H9 (cell line): ENCODE data around the gene SEMA4D. TPM values are rescaled to one million over a fixed set of nuclear protein-coding genes. Genes with fewer than 3 reads are reported as not detected.

Source experiments
- DNase-seq: peaks from one replicate; pipeline ENCODE4 v3.0.0-alpha.2; 2017
- H2AFZ ChIP-seq: one replicate; pipeline ENCODE4 v1.6.1; 2013; ENCODE audit warnings: mild to moderate bottlenecking, low read length, control low read depth, moderate library complexity
- H2AK5ac ChIP-seq: 2 replicates; pipeline ENCODE4 v1.6.1; 2013; ENCODE audit warnings: low read length, control low read depth, mixed read lengths; ENCODE audit not compliant: insufficient read length
- H2BK120ac ChIP-seq: one replicate; pipeline ENCODE4 v1.6.1; 2013; ENCODE audit warnings: low read depth, mild to moderate bottlenecking, low read length, control low read depth, inconsistent platforms; ENCODE audit not compliant: poor library complexity, severe bottlenecking
- H2BK12ac ChIP-seq: 2 replicates; pipeline ENCODE4 v1.6.1; 2013; ENCODE audit warnings: low read length, control low read depth, mixed read lengths, low read depth; ENCODE audit not compliant: insufficient read length
- H2BK15ac ChIP-seq: 2 replicates; pipeline ENCODE4 v1.6.1; 2013; ENCODE audit warnings: low read depth, low read length, control low read depth
- H2BK20ac ChIP-seq: one replicate; pipeline ENCODE4 v1.6.1; 2013; ENCODE audit warnings: low read depth, mild to moderate bottlenecking, low read length, control low read depth, inconsistent platforms; ENCODE audit not compliant: poor library complexity, severe bottlenecking
- H2BK5ac ChIP-seq: 2 replicates; pipeline ENCODE4 v1.6.1; 2013; ENCODE audit warnings: low read length, control low read depth, mixed read lengths; ENCODE audit not compliant: insufficient read length
- H3K14ac ChIP-seq: 2 replicates; pipeline ENCODE4 v1.6.1; 2013; ENCODE audit warnings: low read length, control low read depth; ENCODE audit not compliant: insufficient read depth
- H3K18ac ChIP-seq: 2 replicates; pipeline ENCODE4 v1.6.1; 2013; ENCODE audit warnings: low read depth, mild to moderate bottlenecking, mixed read lengths, low read length, control low read depth; ENCODE audit not compliant: insufficient read length
- H3K23ac ChIP-seq: 2 replicates; pipeline ENCODE4 v1.6.1; 2013; ENCODE audit warnings: low read length, control low read depth, mixed read lengths, low read depth; ENCODE audit not compliant: insufficient read length
- H3K23me2 ChIP-seq: 2 replicates; pipeline ENCODE4 v1.6.1; 2013; ENCODE audit warnings: low read depth, mild to moderate bottlenecking, mixed read lengths, low read length, control low read depth; ENCODE audit not compliant: insufficient read length, poor library complexity, severe bottlenecking
- H3K27ac ChIP-seq: 2 replicates; pipeline ENCODE4 v1.5.1; 2013; ENCODE audit warnings: low read length, control low read depth, mixed read lengths, low read depth; ENCODE audit not compliant: insufficient read length
- H3K27me3 ChIP-seq: 2 replicates; pipeline ENCODE4 v1.6.1; 2013; ENCODE audit warnings: low read length, control low read depth, inconsistent platforms; ENCODE audit not compliant: insufficient read depth
- H3K4ac ChIP-seq: 2 replicates; pipeline ENCODE4 v1.6.1; 2013; ENCODE audit warnings: low read depth, mild to moderate bottlenecking, control low read depth, inconsistent platforms, low read length, moderate library complexity
- H3K4me1 ChIP-seq: 2 replicates; pipeline ENCODE4 v1.6.1; 2013; ENCODE audit warnings: low read length, control low read depth, inconsistent platforms; ENCODE audit not compliant: insufficient read depth
- H3K4me2 ChIP-seq: 2 replicates; pipeline ENCODE4 v1.6.1; 2013; ENCODE audit warnings: low read length, control low read depth, mixed read lengths; ENCODE audit not compliant: insufficient read length, insufficient read depth
- H3K56ac ChIP-seq: 2 replicates; pipeline ENCODE4 v1.6.1; 2013; ENCODE audit warnings: low read depth, mild to moderate bottlenecking, mixed read lengths, low read length, control low read depth; ENCODE audit not compliant: insufficient read length
- H3K79me1 ChIP-seq: 2 replicates; pipeline ENCODE4 v1.6.1; 2013; ENCODE audit warnings: low read depth, mild to moderate bottlenecking, moderate library complexity, low read length, control low read depth, inconsistent platforms; ENCODE audit not compliant: insufficient read depth, poor library complexity, severe bottlenecking
- H3K79me2 ChIP-seq: 2 replicates; pipeline ENCODE4 v1.6.1; 2013; ENCODE audit warnings: low read length, control low read depth, inconsistent platforms; ENCODE audit not compliant: insufficient read depth
- H3K9ac ChIP-seq: 2 replicates; pipeline ENCODE4 v1.6.1; 2013; ENCODE audit warnings: low read length, control low read depth, mixed read lengths; ENCODE audit not compliant: insufficient read length; ENCODE audit errors: extremely low read depth
- H3K9me3 ChIP-seq: one replicate; pipeline ENCODE4 v1.6.1; 2013; ENCODE audit warnings: low read depth, low read length, inconsistent platforms; ENCODE audit not compliant: control insufficient read depth
- H3T11ph ChIP-seq: one replicate; pipeline ENCODE4 v1.6.1; 2013; ENCODE audit warnings: mild to moderate bottlenecking, low read length, control low read depth, inconsistent platforms
- H4K20me1 ChIP-seq: one replicate; pipeline ENCODE4 v1.6.1; 2013; ENCODE audit not compliant: control insufficient read depth, insufficient read length, insufficient read depth
- H4K5ac ChIP-seq: 2 replicates; pipeline ENCODE4 v1.6.1; 2013; ENCODE audit warnings: low read depth, mild to moderate bottlenecking, mixed read lengths, low read length, control low read depth; ENCODE audit not compliant: insufficient read length
- H4K8ac ChIP-seq: replicated peaks from 2 replicates; pipeline ENCODE4 v1.6.1; 2013; ENCODE audit warnings: low read length, control low read depth, mixed read lengths, low read depth; ENCODE audit not compliant: insufficient read length
- H4K91ac ChIP-seq: 2 replicates; pipeline ENCODE4 v1.6.1; 2013; ENCODE audit warnings: low read depth, mild to moderate bottlenecking, moderate library complexity, mixed read lengths, low read length, control low read depth; ENCODE audit not compliant: insufficient read length
- H3K27ac Mint-ChIP-seq, 3 experiments: 2 replicates in 2 of 3; 3 replicates in 1 of 3; pipeline ENCODE4 v1.8.0; 2020 to 2021; ENCODE audit warnings: mixed read lengths in 3 of 3, mild to moderate bottlenecking in 1 of 3, moderate library complexity in 1 of 3
- H3K27me3 Mint-ChIP-seq: 2 replicates; pipeline ENCODE4 v1.8.0; 2021; ENCODE audit warnings: low read depth, mild to moderate bottlenecking, moderate library complexity, mixed read lengths
- H3K36me3 Mint-ChIP-seq, 3 experiments: 2 replicates in 2 of 3; 3 replicates in 1 of 3; pipeline ENCODE4 v1.8.0; 2020 to 2021; ENCODE audit warnings: low read depth in 3 of 3, mixed read lengths in 3 of 3; ENCODE audit not compliant: insufficient read depth in 1 of 3
- H3K4me1 Mint-ChIP-seq, 2 experiments: 2 replicates each; pipeline ENCODE4 v1.8.0; 2020; ENCODE audit warnings: mixed read lengths in 2 of 2
- H3K4me3 Mint-ChIP-seq, 2 experiments: 2 replicates in 1 of 2; 3 replicates in 1 of 2; pipeline ENCODE4 v1.8.0; 2020 to 2021; ENCODE audit warnings: mild to moderate bottlenecking in 2 of 2, mixed read lengths in 2 of 2, moderate library complexity in 1 of 2
- H3K9me3 Mint-ChIP-seq, 2 experiments: 2 replicates in 1 of 2; 3 replicates in 1 of 2; pipeline ENCODE4 v1.8.0; 2020; ENCODE audit warnings: mild to moderate bottlenecking in 2 of 2, mixed read lengths in 2 of 2, moderate library complexity in 1 of 2
- WGBS: extraction: QIAGEN DNeasy Blood & Tissue Kit; methylation state at CpG from one replicate; pipeline ENCODE4 v1.1.7; 2013; ENCODE audit warnings: missing lambda C conversion rate, low lambda C conversion rate, mixed read lengths; ENCODE audit not compliant: insufficient read length; ENCODE audit errors: extremely low coverage; 5-methylcytosine and 5-hydroxymethylcytosine counted together
- total RNA-seq: library from RNA; stranded (reverse); gene quantifications from 2 replicates; pipeline ENCODE4 v1.2.1, GENCODE V29; 2021
- TF ChIP-seq, protein P1 (sequence below): fragments of 200-600 bp; sonication (generic); conservative IDR thresholded peaks from 3 replicates; pipeline ENCODE4 v1.8.0; 2021; ENCODE audit warnings: antibody characterized with exemption, mild to moderate bottlenecking

Gene SEMA4D
- total RNA-seq, 1 experiment from 2014 or later, result 47.2 TPM

DNA sequence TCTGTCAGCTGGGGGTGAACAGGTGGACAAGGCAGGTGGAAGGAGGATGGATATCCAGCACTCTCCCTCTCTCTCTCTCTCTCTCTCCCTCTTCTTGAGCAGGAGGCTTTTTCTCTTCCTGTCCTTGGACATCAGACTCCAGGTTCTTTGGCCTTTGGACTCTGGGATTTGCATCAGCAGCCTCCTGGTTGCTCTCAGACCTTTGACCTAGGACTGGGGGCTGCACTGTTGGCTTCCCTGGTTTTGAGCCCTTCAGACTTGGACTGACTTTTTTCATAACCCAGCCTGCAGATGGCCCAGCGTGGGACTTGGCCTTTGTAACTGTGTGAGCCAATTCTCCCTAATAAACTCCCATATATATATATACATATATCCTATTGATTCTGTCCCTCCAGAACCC lies 35.0 kb upstream of the SEMA4D start:
- H3K27ac ChIP-seq, result no peak overlapping the region
- H3K56ac ChIP-seq, result no peak overlapping the region
- no peak overlapping the region for H2BK12ac ChIP-seq
- H2BK15ac ChIP-seq, result no peak overlapping the region
- Mint-ChIP-seq H3K27ac (no peak overlapping the region; a peak in 2 of 7 replicates), H3K27me3 (no peaks in the 10 kb centered on the region; the same call in 1 of the 2 replicates), H3K9me3 (peaks cover 13 to 14% of the 10 kb centered on the region in 2 experiments; a peak in 4 of 5 replicates), H3K36me3 (peaks cover 0 to 4% (median 4%) of the 10 kb centered on the region in 3 experiments; a peak in 1 of 7 replicates), H3K4me3 (no peak overlapping the region), H3K4me1 (peaks cover 5% of the 10 kb centered on the region in 2 experiments)
- no peak overlapping the region for H3T11ph ChIP-seq
- no CpG with 5 or more reads among the region's 1 CpG for WGBS
- H2AFZ ChIP-seq, result no peak overlapping the region
- H4K91ac ChIP-seq, result no peak overlapping the region
- TF ChIP-seq, protein P1, sequence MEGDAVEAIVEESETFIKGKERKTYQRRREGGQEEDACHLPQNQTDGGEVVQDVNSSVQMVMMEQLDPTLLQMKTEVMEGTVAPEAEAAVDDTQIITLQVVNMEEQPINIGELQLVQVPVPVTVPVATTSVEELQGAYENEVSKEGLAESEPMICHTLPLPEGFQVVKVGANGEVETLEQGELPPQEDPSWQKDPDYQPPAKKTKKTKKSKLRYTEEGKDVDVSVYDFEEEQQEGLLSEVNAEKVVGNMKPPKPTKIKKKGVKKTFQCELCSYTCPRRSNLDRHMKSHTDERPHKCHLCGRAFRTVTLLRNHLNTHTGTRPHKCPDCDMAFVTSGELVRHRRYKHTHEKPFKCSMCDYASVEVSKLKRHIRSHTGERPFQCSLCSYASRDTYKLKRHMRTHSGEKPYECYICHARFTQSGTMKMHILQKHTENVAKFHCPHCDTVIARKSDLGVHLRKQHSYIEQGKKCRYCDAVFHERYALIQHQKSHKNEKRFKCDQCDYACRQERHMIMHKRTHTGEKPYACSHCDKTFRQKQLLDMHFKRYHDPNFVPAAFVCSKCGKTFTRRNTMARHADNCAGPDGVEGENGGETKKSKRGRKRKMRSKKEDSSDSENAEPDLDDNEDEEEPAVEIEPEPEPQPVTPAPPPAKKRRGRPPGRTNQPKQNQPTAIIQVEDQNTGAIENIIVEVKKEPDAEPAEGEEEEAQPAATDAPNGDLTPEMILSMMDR, result no peak
- H3K23me2 ChIP-seq, result no peaks in the 10 kb centered on the region
- no peak overlapping the region for H2BK5ac ChIP-seq
- H2BK120ac ChIP-seq, result no peak overlapping the region
- no peak overlapping the region for H3K9ac ChIP-seq
- H3K14ac ChIP-seq, result no peak overlapping the region
- no peak overlapping the region for H4K8ac ChIP-seq
- no peak overlapping the region for H4K5ac ChIP-seq
- no peaks in the 10 kb centered on the region for H3K27me3 ChIP-seq
- no peaks in the 10 kb centered on the region for H3K79me2 ChIP-seq
- H4K20me1 ChIP-seq, result no peaks in the 10 kb centered on the region
- H3K4me1 ChIP-seq, result no peaks in the 10 kb centered on the region
- no peaks in the 10 kb centered on the region for H3K9me3 ChIP-seq
- no peak overlapping the region for H2BK20ac ChIP-seq
- H3K4me2 ChIP-seq, result no peak overlapping the region
- no peak overlapping the region for H3K4ac ChIP-seq
- no peak overlapping the region for H2AK5ac ChIP-seq
- no peak overlapping the region for H3K18ac ChIP-seq
- H3K79me1 ChIP-seq, result no peaks in the 10 kb centered on the region
- H3K23ac ChIP-seq, result no peak overlapping the region
- no peak for DNase-seq
